Pericardium fibroblast (primary cell): Measurements from ENCODE around the gene SETX. TPM values are rescaled to one million over a fixed set of nuclear protein-coding genes. Genes with fewer than 3 reads are reported as not detected.

Experiments
- total RNA-seq: library from RNA; depleted of rRNA; stranded (reverse); fragments of >200 nt; gene quantifications from 2 replicates; pipeline ENCODE4 v1.2.3, GENCODE V29; 2015

Gene SETX, protein sequence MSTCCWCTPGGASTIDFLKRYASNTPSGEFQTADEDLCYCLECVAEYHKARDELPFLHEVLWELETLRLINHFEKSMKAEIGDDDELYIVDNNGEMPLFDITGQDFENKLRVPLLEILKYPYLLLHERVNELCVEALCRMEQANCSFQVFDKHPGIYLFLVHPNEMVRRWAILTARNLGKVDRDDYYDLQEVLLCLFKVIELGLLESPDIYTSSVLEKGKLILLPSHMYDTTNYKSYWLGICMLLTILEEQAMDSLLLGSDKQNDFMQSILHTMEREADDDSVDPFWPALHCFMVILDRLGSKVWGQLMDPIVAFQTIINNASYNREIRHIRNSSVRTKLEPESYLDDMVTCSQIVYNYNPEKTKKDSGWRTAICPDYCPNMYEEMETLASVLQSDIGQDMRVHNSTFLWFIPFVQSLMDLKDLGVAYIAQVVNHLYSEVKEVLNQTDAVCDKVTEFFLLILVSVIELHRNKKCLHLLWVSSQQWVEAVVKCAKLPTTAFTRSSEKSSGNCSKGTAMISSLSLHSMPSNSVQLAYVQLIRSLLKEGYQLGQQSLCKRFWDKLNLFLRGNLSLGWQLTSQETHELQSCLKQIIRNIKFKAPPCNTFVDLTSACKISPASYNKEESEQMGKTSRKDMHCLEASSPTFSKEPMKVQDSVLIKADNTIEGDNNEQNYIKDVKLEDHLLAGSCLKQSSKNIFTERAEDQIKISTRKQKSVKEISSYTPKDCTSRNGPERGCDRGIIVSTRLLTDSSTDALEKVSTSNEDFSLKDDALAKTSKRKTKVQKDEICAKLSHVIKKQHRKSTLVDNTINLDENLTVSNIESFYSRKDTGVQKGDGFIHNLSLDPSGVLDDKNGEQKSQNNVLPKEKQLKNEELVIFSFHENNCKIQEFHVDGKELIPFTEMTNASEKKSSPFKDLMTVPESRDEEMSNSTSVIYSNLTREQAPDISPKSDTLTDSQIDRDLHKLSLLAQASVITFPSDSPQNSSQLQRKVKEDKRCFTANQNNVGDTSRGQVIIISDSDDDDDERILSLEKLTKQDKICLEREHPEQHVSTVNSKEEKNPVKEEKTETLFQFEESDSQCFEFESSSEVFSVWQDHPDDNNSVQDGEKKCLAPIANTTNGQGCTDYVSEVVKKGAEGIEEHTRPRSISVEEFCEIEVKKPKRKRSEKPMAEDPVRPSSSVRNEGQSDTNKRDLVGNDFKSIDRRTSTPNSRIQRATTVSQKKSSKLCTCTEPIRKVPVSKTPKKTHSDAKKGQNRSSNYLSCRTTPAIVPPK (N-terminal part only)
- 25.3 and 25.9 TPM in 2 replicates for total RNA-seq

GRCh38 chr9:132354637-132355355, at the start of gene SETX:
Gene SETX (minus strand): TSS chr9:132354986. CDS start chr9:132349428, 5,558 bp downstream.

Other genes with a start within 250 kb of the SETX start
- gene NTNG2, start 192.9 kb downstream of the SETX start, total RNA-seq, result 0.58 and 1.3 TPM in 2 replicates
- gene TTF1, start 51.9 kb upstream of the SETX start, total RNA-seq, result 6.0 and 7.5 TPM in 2 replicates
- gene CFAP77, start 55.2 kb upstream of the SETX start, total RNA-seq, result 0.34 TPM in 1 of 2 replicates, not detected in the other
- gene BARHL1, start 227.6 kb upstream of the SETX start, total RNA-seq, result not detected in 2 replicates